Measurements from ENCODE around the gene DUSP15. TPM values are rescaled to one million over a fixed set of nuclear protein-coding genes. Genes with fewer than 3 reads are reported as not detected.

The DUSP15 gene
- total RNA-seq (2021; fragmentation: NEBNext Ultra II Directional; extraction: Animal tissue kit (Norgen Biotek cat#: 25700)) (0.91 and 1.0 TPM in 2 replicates), polyA plus RNA-seq (2011; rRNA removed) (3.2 and 6.0 TPM in 2 replicates), polyA minus RNA-seq (2011; rRNA and poly(A)+ RNA removed) (0.39 and 1.1 TPM in 2 replicates)
- polyA plus RNA-seq (2011; cell fraction: cytosol; rRNA removed) = 3.9 TPM
- 4.7 TPM for polyA plus RNA-seq (2011; cell fraction: nucleus; rRNA removed)
- 0.77 to 3.2 TPM (median 2.8 TPM) in 4 replicates for polyA plus RNA-seq (2012, experiment 1 of 2)
- 1.6 TPM for polyA plus RNA-seq (2012, experiment 2 of 2)
- 0.87 TPM for polyA plus RNA-seq (2013, experiment 1 of 2)
- 0.79 TPM for polyA plus RNA-seq (2013, experiment 2 of 2)
- 2.6 TPM for polyA minus RNA-seq (2011; cell fraction: cytosol; rRNA and poly(A)+ RNA removed)
- 5.4 TPM for polyA minus RNA-seq (2011; cell fraction: nucleus; rRNA and poly(A)+ RNA removed)
- long read RNA-seq, experiment 1, partial matches to known transcripts = 0 of 2 reads
- long read RNA-seq, experiment 1, other reads (novel, unspliced or antisense) = 1 of 2 reads
- long read RNA-seq, experiment 2 = 0 reads

GRCh38 chr20:31869942-31870725 is at the start of gene DUSP15, which contains the start of gene TTLL9:
Gene DUSP15, minus strand, starts transcription at chr20:31870527. Its CDS starts 190 bp downstream, at chr20:31870337.
Gene TTLL9, plus strand, starts transcription at chr20:31870634. Its CDS starts 493 bp downstream, at chr20:31871127.
- ChIA-PET POLR2A (ENCODE audit: partially characterized antibody) (interaction anchor here (0.8 kb wide), 2 partner anchors 9 to 44 kb away, joined by 3 read pairs; no protein-coding TSS in a partner anchor), CTCF (ENCODE audit: partially characterized antibody) (interaction anchor here (0.6 to 5.5 kb wide), 5 partner anchors 8 to 161 kb away, joined by 3 to 32 read pairs (median 3); no protein-coding TSS in a partner anchor)
- no peak within 1 kb of the TSS for H3K4ac ChIP-seq (replicated peaks; ENCODE audit: insufficient read length, low read depth, low read length)
- H2AK5ac ChIP-seq (ENCODE audit: low read depth, low read length) = no peak within 1 kb of the TSS
- H2BK5ac ChIP-seq (ENCODE audit: low read depth, low read length) = no peak within 1 kb of the TSS
- H4K8ac ChIP-seq (ENCODE audit: extremely low read depth, insufficient read depth, low read length) = peak within 1 kb of the TSS; percentile 96
- H3K9ac ChIP-seq (replicated peaks in 1 of 4; ENCODE audit: extremely low read depth in 1 of 4, low read depth in 3 of 4, low read length in 3 of 4) = peak within 1 kb of the TSS; percentile 67 to 79 (median 68)
- no peak within 1 kb of the TSS for H3K14ac ChIP-seq (ENCODE audit: insufficient read length)
- H3K36me3 ChIP-seq (ENCODE audit: control insufficient read depth in 2 of 4, insufficient read depth in 4 of 4, low read length in 3 of 4) = no peaks in the 10 kb centered on the region
- peak within 1 kb of the TSS; percentile 85; the same call in 1 of the 2 replicates for H3K18ac ChIP-seq (ENCODE audit: extremely low read depth, low read length)
- peaks cover 0 to 6% of the 10 kb centered on the region in 2 experiments for H4K20me1 ChIP-seq (replicated peaks in 1 of 2; ENCODE audit: control insufficient read depth in 1 of 2, insufficient read depth in 2 of 2, low read length in 2 of 2)
- no peaks in the 10 kb centered on the region for H3K79me2 ChIP-seq (ENCODE audit: control insufficient read depth in 1 of 2, insufficient read depth in 2 of 2, low read length in 2 of 2)
- H2BK20ac ChIP-seq (ENCODE audit: low read length) = no peak within 1 kb of the TSS
- H3K4me1 ChIP-seq (replicated peaks in 1 of 4; ENCODE audit: control insufficient read depth in 3 of 4, insufficient read depth in 4 of 4, low read length in 3 of 4) = peaks cover 0 to 12% (median 6%) of the 10 kb centered on the region in 4 experiments; a peak in 6 of 7 replicates
- H4K91ac ChIP-seq (replicated peaks; ENCODE audit: insufficient read length, low read length) = peak within 1 kb of the TSS; percentile 20
- 2% methylated on average over 60 of the region's 80 CpGs; no CpG with 5 or more reads in 1 of the 2 experiments for WGBS, 2 experiments (ENCODE audit: extremely low coverage in 1 of 2, insufficient coverage in 1 of 2, insufficient read length in 1 of 2, insufficient replicate concordance in 2 of 2, low coverage in 1 of 2, low lambda C conversion rate in 2 of 2, missing lambda C conversion rate in 1 of 2)
- FAIRE-seq (no peak), DNase-seq (ENCODE audit: low read depth in 1 of 2, low spot score in 2 of 2) (peak in 1 of 2 experiments; percentile 79)
- H3K23ac ChIP-seq (ENCODE audit: insufficient read length) = no peak within 1 kb of the TSS
- H2AFZ ChIP-seq (ENCODE audit: low read length) = peak within 1 kb of the TSS; percentile 83
- H3K27me3 ChIP-seq (replicated peaks in 1 of 4; ENCODE audit: control insufficient read depth in 3 of 4, extremely low read depth in 1 of 4, insufficient read depth in 3 of 4, low read length in 3 of 4) = peaks cover 19 to 35% (median 29%) of the 10 kb centered on the region in 4 experiments
- peaks cover 9% of the 10 kb centered on the region for H3K23me2 ChIP-seq (ENCODE audit: low read depth, low read length)
- no peak within 1 kb of the TSS for H3K27ac ChIP-seq (ENCODE audit: low read depth, low read length)
- peak within 1 kb of the TSS; percentile 97 for H2BK12ac ChIP-seq (ENCODE audit: low read depth, low read length)
- no peak within 1 kb of the TSS for H3K56ac ChIP-seq (replicated peaks; ENCODE audit: insufficient read length, low read depth, low read length)
- no peaks in the 10 kb centered on the region for H3K9me3 ChIP-seq (ENCODE audit: insufficient read depth in 2 of 2, low read depth in 1 of 2, low read length in 1 of 2)
- H3K79me1 ChIP-seq (ENCODE audit: low read depth, low read length) = no peaks in the 10 kb centered on the region
- H3K4me3 ChIP-seq (ENCODE audit: extremely low read depth in 1 of 4, insufficient read depth in 2 of 4, low read depth in 3 of 4, low read length in 4 of 4) = peak within 1 kb of the TSS; percentile 47 to 89 (median 71)
- H3K4me2 ChIP-seq (ENCODE audit: insufficient read depth in 1 of 2, low read depth in 2 of 2, low read length in 2 of 2) = peak within 1 kb of the TSS; percentile 71 to 96
- H2BK15ac ChIP-seq (ENCODE audit: low read length) = no peak within 1 kb of the TSS
- H2BK120ac ChIP-seq (replicated peaks; ENCODE audit: low read depth, low read length) = no peak within 1 kb of the TSS
- no peak within 1 kb of the TSS for H4K5ac ChIP-seq (ENCODE audit: insufficient read length, low read depth, low read length)
- TF ChIP-seq EZH2 (IDR thresholded peaks at IDR 0.05; ENCODE audit: low read depth, low read length, severe bottlenecking) = peak; percentile 52
- TF ChIP-seq POLR2AphosphoS5 (IDR thresholded peaks at IDR 0.05; ENCODE audit: low read depth, low read length) = peak; percentile 31; the same call in 1 of the 2 replicates
- TF ChIP-seq BACH1 (IDR thresholded peaks at IDR 0.05; ENCODE audit: low read length) = no peak
- no peak for TF ChIP-seq RNF2 (IDR thresholded peaks at IDR 0.05; ENCODE audit: borderline replicate concordance, low read depth, low read length, missing control alignments, poor library complexity, severe bottlenecking)
- no peak for TF ChIP-seq ATF3 (IDR thresholded peaks at IDR 0.05; ENCODE audit: insufficient read depth, low read depth, low read length)
- no peak for TF ChIP-seq FOSL1 (IDR thresholded peaks at IDR 0.05; ENCODE audit: insufficient read depth, low read depth, low read length)
- TF ChIP-seq RXRA (IDR thresholded peaks at IDR 0.05; ENCODE audit: insufficient read depth, low read depth, low read length) = no peak
- no peak for TF ChIP-seq TEAD4 (IDR thresholded peaks at IDR 0.05; ENCODE audit: low read depth, low read length)

Data from H1 (cell line).